Measurements from ENCODE around the gene CLDN10.
"Not testable (repeated sequence)": the region's sequence is repeated elsewhere in the genome, so short reads cannot be mapped to it uniquely, and the experiment has no call there.

The CLDN10 gene

GRCh38 chr13:95541911-95542474, 10.5 kb upstream of the CLDN10 start:
- DNase-seq = no peak

GRCh38 chr13:95544293-95544692, 8.2 kb upstream of the CLDN10 start:
- no peak for DNase-seq

- DNase-seq = no peak
Observed at GRCh38 chr13:95546919-95547318, 5.6 kb upstream of the CLDN10 start.

GRCh38 chr13:95547531-95548167, 4.9 kb upstream of the CLDN10 start:
- no peak for DNase-seq

GRCh38 chr13:95552208-95552538, 347 bp upstream of the CLDN10 start:
- DNase-seq = no peak

- DNase-seq = no peak
Observed at GRCh38 chr13:95553581-95554385, 1.3 kb downstream of the CLDN10 start.

GRCh38 chr13:95557013-95557412, 4.5 kb downstream of the CLDN10 start:
- DNase-seq = no peak

GRCh38 chr13:95559100-95559499, 6.6 kb downstream of the CLDN10 start:
- DNase-seq = no peak

- DNase-seq = no peak
Observed at GRCh38 chr13:95560387-95560786, 7.9 kb downstream of the CLDN10 start.

- no peak for DNase-seq
Observed at GRCh38 chr13:95564091-95564490, 11.6 kb downstream of the CLDN10 start.

GRCh38 chr13:95564733-95565291, 12.3 kb downstream of the CLDN10 start:
- peak; percentile 3 for DNase-seq

- DNase-seq = not testable (repeated sequence)
Observed at GRCh38 chr13:95565758-95566157, 13.2 kb downstream of the CLDN10 start.

GRCh38 chr13:95568131-95568530, 15.6 kb downstream of the CLDN10 start:
- DNase-seq = no peak

- DNase-seq = no peak
Observed at GRCh38 chr13:95570016-95570415, 17.5 kb downstream of the CLDN10 start.

GRCh38 chr13:95571941-95572340, 19.4 kb downstream of the CLDN10 start:
- no peak for DNase-seq

GRCh38 chr13:95573221-95573620, 20.7 kb downstream of the CLDN10 start:
- no peak for DNase-seq

- DNase-seq = no peak
Observed at GRCh38 chr13:95579303-95579702, 26.8 kb downstream of the CLDN10 start.

- no peak for DNase-seq
Observed at GRCh38 chr13:95585867-95586266, 33.3 kb downstream of the CLDN10 start.

- DNase-seq = no peak
Observed at GRCh38 chr13:95588134-95588533, 35.6 kb downstream of the CLDN10 start.

GRCh38 chr13:95588721-95589120, 36.2 kb downstream of the CLDN10 start:
- DNase-seq = no peak

- DNase-seq = no peak
Observed at GRCh38 chr13:95593462-95593861, 40.9 kb downstream of the CLDN10 start.

GRCh38 chr13:95596701-95597100, 44.2 kb downstream of the CLDN10 start:
- DNase-seq = no peak

- no peak for DNase-seq
Observed at GRCh38 chr13:95601216-95601615, 48.7 kb downstream of the CLDN10 start.

- no peak for DNase-seq
Observed at GRCh38 chr13:95601906-95602305, 49.4 kb downstream of the CLDN10 start.
